GM12874 (cell line): Measurements from ENCODE around the gene EEF1G.

Experiments used
- TF ChIP-seq, protein P1 (sequence below): IDR thresholded peaks from 2 replicates; pipeline ENCODE4 v1.5.1; 2011; ENCODE audit warnings: low read depth, mild to moderate bottlenecking, control low read depth, low read length, moderate library complexity; ENCODE audit not compliant: insufficient read depth

Gene EEF1G

DNA sequence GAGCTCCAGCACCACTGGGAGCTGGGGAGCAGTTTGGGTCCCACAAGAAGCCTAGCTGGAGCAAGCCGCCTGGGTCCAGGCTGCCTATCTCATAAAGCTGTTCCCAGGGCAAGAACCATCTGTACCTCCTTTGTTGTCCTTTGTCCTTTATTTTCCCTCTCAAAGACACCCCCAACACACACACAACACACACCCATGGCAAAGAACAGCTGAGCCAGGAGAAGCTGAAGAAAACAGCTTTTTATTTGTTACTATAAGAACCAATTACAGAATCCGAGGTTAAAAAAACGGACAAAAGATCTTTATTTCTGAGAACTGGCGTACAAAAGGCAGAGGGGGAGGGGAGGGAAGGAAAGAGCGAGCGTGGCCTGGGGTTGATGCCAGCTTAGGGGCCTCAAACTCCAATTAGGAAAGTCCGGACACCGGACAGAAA is 19.3 kb upstream of the EEF1G start:
- TF ChIP-seq, protein P1, sequence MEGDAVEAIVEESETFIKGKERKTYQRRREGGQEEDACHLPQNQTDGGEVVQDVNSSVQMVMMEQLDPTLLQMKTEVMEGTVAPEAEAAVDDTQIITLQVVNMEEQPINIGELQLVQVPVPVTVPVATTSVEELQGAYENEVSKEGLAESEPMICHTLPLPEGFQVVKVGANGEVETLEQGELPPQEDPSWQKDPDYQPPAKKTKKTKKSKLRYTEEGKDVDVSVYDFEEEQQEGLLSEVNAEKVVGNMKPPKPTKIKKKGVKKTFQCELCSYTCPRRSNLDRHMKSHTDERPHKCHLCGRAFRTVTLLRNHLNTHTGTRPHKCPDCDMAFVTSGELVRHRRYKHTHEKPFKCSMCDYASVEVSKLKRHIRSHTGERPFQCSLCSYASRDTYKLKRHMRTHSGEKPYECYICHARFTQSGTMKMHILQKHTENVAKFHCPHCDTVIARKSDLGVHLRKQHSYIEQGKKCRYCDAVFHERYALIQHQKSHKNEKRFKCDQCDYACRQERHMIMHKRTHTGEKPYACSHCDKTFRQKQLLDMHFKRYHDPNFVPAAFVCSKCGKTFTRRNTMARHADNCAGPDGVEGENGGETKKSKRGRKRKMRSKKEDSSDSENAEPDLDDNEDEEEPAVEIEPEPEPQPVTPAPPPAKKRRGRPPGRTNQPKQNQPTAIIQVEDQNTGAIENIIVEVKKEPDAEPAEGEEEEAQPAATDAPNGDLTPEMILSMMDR, result no peak

DNA sequence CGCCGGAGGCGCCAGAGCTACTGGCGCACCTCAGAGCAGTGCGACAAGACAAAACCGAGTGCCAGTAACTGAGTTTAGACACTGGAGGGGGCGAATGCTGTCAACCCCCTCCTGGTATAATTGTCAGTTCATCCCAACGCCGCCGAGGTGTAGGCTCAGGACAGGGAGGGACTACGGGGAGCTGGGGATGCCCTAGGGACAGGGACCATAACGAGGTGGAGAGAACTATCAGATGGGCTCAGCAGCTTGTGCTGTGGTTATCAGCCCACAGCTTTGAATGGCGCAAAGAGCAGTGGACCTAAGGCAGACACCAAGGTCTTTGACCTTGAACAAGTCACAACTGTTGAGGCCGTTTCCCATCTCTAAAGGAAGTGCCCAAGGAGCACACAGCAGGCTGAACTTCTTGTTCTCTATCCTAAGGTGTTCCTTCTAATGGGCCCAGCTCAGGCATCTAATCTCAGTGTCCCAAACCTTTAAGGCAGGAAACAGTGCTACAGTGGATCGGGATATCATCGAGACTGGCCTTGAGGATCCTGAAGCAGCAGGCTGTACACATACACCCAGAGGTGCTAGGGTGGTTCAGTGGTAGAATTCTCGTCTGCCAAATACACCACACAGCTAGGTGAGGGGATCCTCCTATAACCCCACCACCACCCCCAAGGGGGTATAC is 18.6 kb upstream of the EEF1G start:
- TF ChIP-seq, protein P1, result no peak

DNA sequence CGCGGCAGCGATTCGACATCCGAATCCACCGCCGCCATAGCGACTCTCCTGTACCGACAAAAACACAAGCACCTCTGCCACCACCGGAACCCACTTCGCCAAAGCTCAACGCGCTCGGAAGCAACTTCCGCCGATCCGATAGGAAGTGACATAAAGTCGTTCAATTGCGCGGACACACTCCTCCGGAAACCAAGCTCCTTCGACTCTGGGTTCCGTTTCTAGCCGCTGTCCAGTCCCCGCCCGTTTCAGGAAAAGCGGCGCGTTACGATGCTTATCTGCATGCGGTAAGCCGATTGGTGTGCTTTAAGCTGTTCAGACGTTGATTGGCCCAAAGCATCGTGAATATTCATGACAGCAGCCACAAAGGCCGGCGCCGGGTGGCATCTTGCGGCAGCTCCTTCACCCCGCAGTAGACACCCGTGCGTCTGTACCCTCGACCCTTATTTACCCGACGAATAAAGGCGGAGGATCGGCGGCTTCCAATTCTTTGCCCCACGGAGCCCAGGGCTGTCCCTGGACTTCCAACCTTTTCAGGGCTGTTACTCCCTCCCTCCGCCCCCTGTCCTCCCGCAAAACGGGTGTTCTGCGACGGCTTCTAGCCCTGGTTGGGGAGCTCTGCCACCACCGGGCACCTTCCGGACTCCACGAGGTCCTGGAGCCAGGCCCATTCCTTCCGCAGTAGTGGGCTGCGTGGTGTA is 17.9 kb upstream of the EEF1G start, which contains the start of gene TUT1:
Gene TUT1, minus strand, starts transcription at position 76 of the 698 bp plus-strand sequence. Its CDS starts 38 bp downstream, at position 38.
- TF ChIP-seq, protein P1, result no peak

DNA sequence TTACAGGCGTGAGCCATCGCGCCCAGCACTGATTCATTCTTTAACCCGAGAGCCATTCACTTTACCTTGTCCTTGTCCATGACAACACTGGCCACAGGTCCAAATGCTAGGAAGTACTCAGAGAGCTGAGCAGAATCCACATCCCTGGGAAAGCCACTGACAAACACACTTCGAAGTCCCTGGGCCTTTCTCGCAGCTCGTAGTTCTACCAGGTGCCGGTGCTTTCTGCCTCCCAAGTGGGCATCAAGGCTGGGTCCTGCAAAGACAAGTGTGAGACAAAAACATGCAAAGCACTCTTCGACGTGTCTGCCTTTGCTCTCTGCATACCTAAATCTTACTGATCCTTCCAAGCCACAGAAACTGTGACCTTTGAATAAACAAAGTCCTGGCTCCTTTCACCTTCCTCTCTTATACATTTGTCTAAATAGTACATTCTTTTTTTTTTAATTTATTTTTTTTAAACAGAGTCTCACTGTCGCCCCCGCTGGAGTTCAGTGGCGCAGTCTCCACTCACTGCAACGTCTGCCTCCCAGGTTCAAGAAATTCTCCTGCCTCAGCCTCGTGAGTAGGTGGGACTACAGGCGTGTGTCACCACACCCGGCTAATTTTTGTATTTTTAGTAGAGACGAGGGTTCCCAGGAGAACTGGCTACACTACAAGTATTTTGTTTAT is 15.4 kb upstream of the EEF1G start:
- TF ChIP-seq, protein P1, result peak; percentile 22; the same call in 1 of the 2 replicates

DNA sequence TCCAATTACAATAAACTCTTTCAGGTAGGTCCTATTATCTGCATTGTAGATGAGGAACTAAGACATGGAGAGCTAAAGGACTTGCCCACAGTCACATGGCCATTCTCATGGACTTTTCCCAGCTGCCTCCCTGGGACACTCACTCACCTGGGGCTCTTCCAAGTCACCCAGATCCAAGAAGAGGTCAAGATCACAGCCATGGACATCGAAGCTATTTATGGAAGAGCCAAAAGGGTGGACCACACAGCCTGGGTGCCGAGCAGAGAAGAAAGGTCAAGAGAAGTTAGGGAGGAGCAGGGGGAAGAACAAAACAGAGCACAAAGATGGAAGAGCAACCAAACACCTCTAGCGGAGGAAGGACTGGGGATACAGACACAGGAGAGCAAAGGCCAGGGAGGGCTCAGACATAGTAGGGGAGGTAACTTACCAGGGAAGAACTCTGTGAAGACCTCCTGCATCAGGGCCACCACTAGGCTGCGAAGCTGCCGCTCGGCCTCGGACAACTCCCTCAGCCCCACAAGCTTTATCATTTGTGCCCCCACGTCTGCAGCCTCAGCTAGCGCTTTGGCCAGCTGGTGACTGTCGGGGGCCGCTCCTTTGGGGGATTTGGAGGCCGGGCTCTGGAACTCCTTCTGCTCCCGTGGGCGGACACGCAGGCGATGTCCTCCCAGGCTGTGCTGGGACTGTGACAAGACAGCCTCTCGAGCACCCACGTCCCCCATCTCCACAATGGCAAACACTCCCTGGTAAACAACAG is 7.4 kb upstream of the EEF1G start:
- TF ChIP-seq, protein P1, result no peak

DNA sequence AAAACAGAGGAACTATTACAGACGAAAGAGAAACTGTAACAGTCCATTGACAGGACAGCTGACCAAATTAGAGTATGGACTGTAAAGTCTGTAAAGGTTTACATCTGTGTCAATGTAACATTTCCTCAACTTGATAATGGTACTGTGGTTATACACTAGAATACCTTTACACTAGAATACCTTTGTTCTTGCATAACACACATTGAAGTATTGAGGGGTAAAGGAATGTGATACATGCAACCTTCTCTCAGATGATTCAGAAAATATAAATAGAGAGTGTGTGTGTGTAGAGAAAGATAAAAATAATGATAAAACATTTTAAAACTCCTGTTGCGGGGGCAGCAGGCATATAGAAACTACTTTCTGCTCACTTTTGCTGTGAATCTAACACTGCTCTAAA is 5.6 kb upstream of the EEF1G start:
- TF ChIP-seq, protein P1, result no peak
